GM12878 (cell line): ENCODE data around the gene STRA8. TPM values are rescaled to one million over a fixed set of nuclear protein-coding genes. Genes with fewer than 3 reads are reported as not detected.

ENCODE experiments used
- ATAC-seq: fragments of 200-7000 bp; cut with Tn5 transposase; 3 replicates; pipeline ENCODE4 v1.9.1; 2020; ENCODE audit warnings: mild to moderate bottlenecking, moderate library complexity
- BruUV-seq: library from RNA; stranded (reverse); fragments of 400-500 nt; replicated peaks from 2 replicates; lab custom pipeline; 2021; lab: Mats Ljungman, UMichigan
- CTCF ChIA-PET: fragments of 300-600 bp; sonication (Branson Sonifier 250); formaldehyde crosslinking; extraction: SDS; loops from one replicate; lab custom pipeline; 2021; ENCODE audit warnings: inconsistent platforms; lab: Yijun Ruan, JAX
- POLR2A ChIA-PET: fragments of 350-600 bp; formaldehyde crosslinking; extraction: SDS; loops from one replicate; lab custom pipeline; 2021; ENCODE audit warnings: inconsistent platforms; lab: Charles Lee
- RAD21 ChIA-PET: fragments of 300-600 bp; sonication (Branson Sonifier 250); formaldehyde crosslinking; loops from one replicate; lab custom pipeline; 2023; ENCODE audit warnings: antibody characterized with exemption; ENCODE audit not compliant: unreplicated experiment; lab: Charles Lee
- SMC1A ChIA-PET: fragments of 300-600 bp; sonication (Branson Sonifier 250); formaldehyde crosslinking; loops from one replicate; lab custom pipeline; 2023; ENCODE audit not compliant: unreplicated experiment, uncharacterized antibody; lab: Charles Lee
- DNase-seq: peaks from one replicate; pipeline ENCODE4 v3.0.0-alpha.2; 2011; ENCODE audit warnings: low read depth, low spot score
- FAIRE-seq: peaks from 3 replicates; lab custom pipeline; 2011; peaks lifted over from hg19 to GRCh38; lab: Jason Lieb, UNC
- H2AFZ ChIP-seq: 2 replicates; pipeline ENCODE4 v1.6.0; 2011; ENCODE audit warnings: low read depth, low read length, control low read depth; ENCODE audit not compliant: control insufficient read depth
- H3K27ac ChIP-seq: 2 replicates; pipeline ENCODE4 v1.5.1; 2011; ENCODE audit warnings: control low read depth; ENCODE audit not compliant: control insufficient read depth, insufficient read depth
- H3K27me3 ChIP-seq, 2 experiments: replicated peaks in 1 of 2; 2 replicates each; pipeline versions ENCODE4 v1.6.0 to v1.6.1; 2011; ENCODE audit warnings: low read length in 1 of 2; ENCODE audit not compliant: control insufficient read depth in 2 of 2, insufficient read depth in 2 of 2
- H3K36me3 ChIP-seq, 2 experiments: 2 replicates each; pipeline ENCODE4 v1.5.1; 2011; ENCODE audit warnings: low read length in 1 of 2; ENCODE audit not compliant: control insufficient read depth in 2 of 2, insufficient read depth in 2 of 2
- H3K4me1 ChIP-seq: 2 replicates; pipeline ENCODE4 v1.6.1; 2011; ENCODE audit warnings: mild to moderate bottlenecking, low read length, moderate library complexity, mixed read lengths; ENCODE audit not compliant: control insufficient read depth, insufficient read depth
- H3K4me2 ChIP-seq: 2 replicates; pipeline ENCODE4 v1.6.0; 2011; ENCODE audit warnings: control low read depth; ENCODE audit not compliant: control insufficient read depth, insufficient read depth
- H3K4me3 ChIP-seq: fragments of 200-600 bp; sonication (generic); 2 replicates; pipeline ENCODE4 v1.5.1; 2016
- H3K79me2 ChIP-seq: 2 replicates; pipeline ENCODE4 v1.6.0; 2011; ENCODE audit warnings: low read length; ENCODE audit not compliant: control insufficient read depth, insufficient read depth
- H3K9ac ChIP-seq: 2 replicates; pipeline ENCODE4 v1.8.0; 2011; ENCODE audit warnings: low read length, control low read depth, mixed read lengths; ENCODE audit not compliant: control insufficient read depth, insufficient read depth
- H3K9me3 ChIP-seq: replicated peaks from 3 replicates; pipeline ENCODE4 v1.5.1; 2011; ENCODE audit warnings: mild to moderate bottlenecking, low read length; ENCODE audit not compliant: control insufficient read depth, insufficient read depth
- H4K20me1 ChIP-seq: 2 replicates; pipeline ENCODE4 v1.6.0; 2011; ENCODE audit not compliant: control insufficient read depth, insufficient read depth
- BMI1 ChIP-seq: fragments of 450-650 bp; IDR thresholded peaks from 2 replicates; pipeline ENCODE4 v1.6.1; 2016; ENCODE audit warnings: mild to moderate bottlenecking, moderate library complexity, borderline replicate concordance
- CEBPZ ChIP-seq: fragments of 150-350 bp; IDR thresholded peaks from 2 replicates; pipeline ENCODE4 v1.6.1; 2016; ENCODE audit warnings: low read depth, low read length
- ETV6 ChIP-seq, 2 experiments: fragments of 450-650 bp in 1 of 2; IDR thresholded peaks in 1 of 2; conservative IDR thresholded peaks in 1 of 2; 2 replicates each; pipeline ENCODE4 v1.6.1; 2014; ENCODE audit warnings: antibody characterized with exemption in 1 of 2, borderline replicate concordance in 1 of 2, low read depth in 1 of 2, mild to moderate bottlenecking in 1 of 2, moderate library complexity in 1 of 2
- MTA3 ChIP-seq: IDR thresholded peaks from 2 replicates; pipeline ENCODE4 v1.6.1; 2012; ENCODE audit warnings: low read length, inconsistent platforms, borderline replicate concordance
- NRF1 ChIP-seq: conservative IDR thresholded peaks from 2 replicates; pipeline ENCODE4 v1.6.1; 2011; ENCODE audit warnings: mild to moderate bottlenecking, low read depth, low read length, improper control_type of control experiment
- SPI1 ChIP-seq: IDR thresholded peaks from 2 replicates; pipeline ENCODE4 v1.6.1; 2011; ENCODE audit warnings: low read depth, mild to moderate bottlenecking, low read length, moderate library complexity, borderline replicate concordance; ENCODE audit not compliant: insufficient read depth
- SUZ12 ChIP-seq: fragments of 200-600 bp; sonication (generic); IDR thresholded peaks from one replicate; pipeline ENCODE4 v1.6.1; 2018; ENCODE audit warnings: antibody characterized with exemption, mild to moderate bottlenecking; ENCODE audit not compliant: unreplicated experiment
- TAF1 ChIP-seq: IDR thresholded peaks from 2 replicates; pipeline ENCODE4 v1.6.1; 2011; ENCODE audit warnings: mild to moderate bottlenecking, low read depth, low read length, borderline replicate concordance
- WGBS: methylation state at CpG from one replicate; pipeline ENCODE4 v1.1.6; 2016; ENCODE audit warnings: low lambda C conversion rate; ENCODE audit not compliant: insufficient replicate concordance, insufficient coverage; ENCODE audit errors: missing lambda C conversion rate; 5-methylcytosine and 5-hydroxymethylcytosine counted together
- in situ Hi-C: fragments of 300-500 bp; cut with MboI; formaldehyde crosslinking; loops from 9 replicates; pipeline ENCODE4 v1.14.3; 2018; ENCODE audit warnings: mixed read lengths
- intact Hi-C: fragments of 100-400 bp; cut with micrococcal nuclease; formaldehyde crosslinking; loops from one replicate; pipeline ENCODE4 v1.14.2; 2022; ENCODE audit not compliant: unreplicated experiment
- polyA plus RNA-seq, 11 experiments: library from polyadenylated mRNA; depleted of rRNA in 4 of 11; unstranded in 6 of 11; stranded (reverse) in 5 of 11; fragments of >200 nt; fragmentation: Nextera tagmentation in 4 of 11; fragmentation: Illumina TruSeq in 1 of 11; extraction: Ambion mirVana in 4 of 11; extraction: Trizol in 1 of 11; gene quantifications; 1 replicate in 1 of 11; 2 replicates in 10 of 11; pipeline versions ENCODE4 v1.2.1 to v1.2.3, GENCODE V29; 2011 to 2016; ENCODE audit warnings: inconsistent platforms in 2 of 11, missing spikeins in 2 of 11, low read depth in 1 of 11
- total RNA-seq, 4 experiments: library from RNA; depleted of rRNA in 3 of 4; stranded (reverse); fragments of >200 nt in 3 of 4; fragmentation: Illumina TruSeq in 1 of 4; extraction: Trizol in 1 of 4; gene quantifications; 2 replicates each; pipeline versions ENCODE4 v1.2.1 to v1.2.3, GENCODE V29; 2013 to 2021
- TF ChIP-seq, protein P1 (sequence below): fragments of 450-650 bp; formaldehyde crosslinking; IDR thresholded peaks from 2 replicates; pipeline ENCODE4 v1.4.0; 2022; ENCODE audit warnings: mild to moderate bottlenecking, moderate library complexity

STRA8 gene
- total and polyA plus RNA-seq, 10 of the 15 experiments (the other 5 are each of a cell fraction or from before 2014, with no cell fraction given): 0.15 TPM; not detected in 9

DNA sequence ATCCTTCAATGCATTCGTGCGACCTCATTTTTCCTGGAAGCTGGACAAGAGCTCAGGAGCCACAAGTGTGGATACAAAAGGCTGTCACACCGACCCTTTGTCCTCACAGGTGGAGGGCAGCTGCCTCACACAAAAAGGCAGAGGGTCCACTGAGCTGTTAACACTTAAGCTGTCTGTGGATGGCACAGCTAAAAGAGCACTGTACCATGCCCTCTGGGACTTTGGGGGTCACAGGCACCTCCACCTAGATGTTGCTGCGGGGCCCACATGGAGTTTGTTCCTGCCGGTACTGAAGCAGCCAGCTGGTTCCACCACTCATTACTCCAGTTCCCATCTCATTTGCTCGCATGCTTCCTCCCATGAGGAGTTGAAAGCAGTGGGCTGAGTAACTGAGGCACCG lies 57.0 kb downstream of the STRA8 start:
- intact Hi-C loops (no loop called here), in situ Hi-C loops (no loop called here)
- Histone ChIP-seq H3K36me3 (no peaks in the 10 kb centered on the region), H3K9me3 (no peaks in the 10 kb centered on the region), H4K20me1 (no peaks in the 10 kb centered on the region), H3K79me2 (no peaks in the 10 kb centered on the region), H3K27me3 (no peaks in the 10 kb centered on the region), H3K4me3 (no peak overlapping the region), H3K27ac (no peak overlapping the region), H3K4me2 (no peak overlapping the region), H3K4me1 (no peaks in the 10 kb centered on the region), H3K9ac (no peak overlapping the region), H2AFZ (no peak overlapping the region)
- ChIA-PET SMC1A (no interaction called here), CTCF (no interaction called here), RAD21 (no interaction called here), POLR2A (no interaction called here)
- no TSS peak for BruUV-seq
- FAIRE-seq (no peak), ATAC-seq (no peak), DNase-seq (no peak)
- WGBS: 78% methylated on average over 7 of the region's 7 CpGs
- TF ChIP-seq TAF1 (no peak), MTA3 (no peak), BMI1 (no peak), SUZ12 (no peak), SPI1 (no peak), CEBPZ (no peak), ETV6 (conservative IDR thresholded peaks at IDR 0.05 in 1 of 2, IDR thresholded peaks at IDR 0.05 in 1 of 2; ENCODE audit: borderline replicate concordance in 1 of 2, low read depth in 1 of 2) (no peak), NRF1 (no peak)
- TF ChIP-seq, protein P1, sequence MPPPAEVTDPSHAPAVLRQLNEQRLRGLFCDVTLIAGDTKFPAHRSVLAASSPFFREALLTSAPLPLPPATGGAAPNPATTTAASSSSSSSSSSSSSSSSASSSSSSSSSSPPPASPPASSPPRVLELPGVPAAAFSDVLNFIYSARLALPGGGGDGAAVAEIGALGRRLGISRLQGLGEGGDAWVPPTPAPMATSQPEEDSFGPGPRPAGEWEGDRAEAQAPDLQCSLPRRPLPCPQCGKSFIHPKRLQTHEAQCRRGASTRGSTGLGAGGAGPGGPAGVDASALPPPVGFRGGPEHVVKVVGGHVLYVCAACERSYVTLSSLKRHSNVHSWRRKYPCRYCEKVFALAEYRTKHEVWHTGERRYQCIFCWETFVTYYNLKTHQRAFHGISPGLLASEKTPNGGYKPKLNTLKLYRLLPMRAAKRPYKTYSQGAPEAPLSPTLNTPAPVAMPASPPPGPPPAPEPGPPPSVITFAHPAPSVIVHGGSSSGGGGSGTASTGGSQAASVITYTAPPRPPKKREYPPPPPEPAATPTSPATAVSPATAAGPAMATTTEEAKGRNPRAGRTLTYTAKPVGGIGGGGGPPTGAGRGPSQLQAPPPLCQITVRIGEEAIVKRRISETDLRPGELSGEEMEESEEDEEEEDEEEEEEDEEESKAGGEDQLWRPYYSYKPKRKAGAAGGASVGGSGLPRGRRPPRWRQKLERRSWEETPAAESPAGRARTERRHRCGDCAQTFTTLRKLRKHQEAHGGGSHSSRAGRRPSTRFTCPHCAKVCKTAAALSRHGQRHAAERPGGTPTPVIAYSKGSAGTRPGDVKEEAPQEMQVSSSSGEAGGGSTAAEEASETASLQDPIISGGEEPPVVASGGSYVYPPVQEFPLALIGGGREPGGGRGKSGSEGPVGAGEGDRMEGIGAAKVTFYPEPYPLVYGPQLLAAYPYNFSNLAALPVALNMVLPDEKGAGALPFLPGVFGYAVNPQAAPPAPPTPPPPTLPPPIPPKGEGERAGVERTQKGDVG (CRISPR knock-in tag): no peak
